Activated B cell treated with CpG ODN at 0.5 μM for 24 hours (primary cell): ENCODE results near the gene ARSA. TPM values are rescaled to one million over a fixed set of nuclear protein-coding genes. Genes with fewer than 3 reads are reported as not detected.
A peak's percentile ranks its signal among the peaks of the same experiment; 100 is the strongest.
"Not testable (repeated sequence)": the region's sequence is repeated elsewhere in the genome, so short reads cannot be mapped to it uniquely, and the experiment has no call there.

Source experiments
- ATAC-seq: fragments of 200-7000 bp; cut with Tn5 transposase; one replicate; pipeline ENCODE4 v1.10.0; 2021; ENCODE audit warnings: low read depth, mild to moderate bottlenecking, moderate library complexity
- CTCF ChIA-PET: fragments of 350-600 bp; sonication (Branson Sonifier 250); formaldehyde crosslinking; loops from one replicate; lab custom pipeline; 2021; ENCODE audit warnings: antibody characterized with exemption; lab: Charles Lee
- POLR2A ChIA-PET: fragments of 350-600 bp; sonication (Branson Sonifier 250); formaldehyde crosslinking; loops from one replicate; lab custom pipeline; 2021; ENCODE audit warnings: antibody characterized with exemption; lab: Charles Lee
- DNase-seq: peaks from one replicate; pipeline ENCODE4 v3.0.0; 2022
- H3K27ac Mint-ChIP-seq: one replicate; pipeline ENCODE4 v1.8.0; 2020; ENCODE audit warnings: mixed read lengths
- H3K27me3 Mint-ChIP-seq: one replicate; pipeline ENCODE4 v1.8.0; 2021; ENCODE audit warnings: mixed read lengths
- H3K36me3 Mint-ChIP-seq: one replicate; pipeline ENCODE4 v1.8.0; 2021; ENCODE audit warnings: low read depth, mixed read lengths
- H3K4me1 Mint-ChIP-seq: one replicate; pipeline ENCODE4 v1.8.0; 2021; ENCODE audit warnings: mixed read lengths
- H3K4me3 Mint-ChIP-seq: one replicate; pipeline ENCODE4 v1.8.0; 2020; ENCODE audit warnings: mild to moderate bottlenecking, mixed read lengths
- H3K9me3 Mint-ChIP-seq: one replicate; pipeline ENCODE4 v1.8.0; 2020; ENCODE audit warnings: mixed read lengths
- CTCF ChIP-seq: fragments of 200-600 bp; IDR thresholded peaks from one replicate; pipeline ENCODE4 v1.8.0; 2022; ENCODE audit warnings: antibody characterized with exemption, mild to moderate bottlenecking
- intact Hi-C: fragments of 100-400 bp; cut with micrococcal nuclease; formaldehyde crosslinking; loops from one replicate; pipeline ENCODE4 v1.15.1; 2024
- total RNA-seq: library from RNA; stranded (reverse); gene quantifications from 2 replicates; pipeline ENCODE4 v1.2.3, GENCODE V29; 2022

The ARSA gene
- total RNA-seq, 1 donor from 2014 or later = 50.9 TPM

GRCh38 chr22:50620593-50621355 lies 7.2 kb downstream of the ARSA start:
- Mint-ChIP-seq H3K4me1 (peaks cover 32% of the 10 kb centered on the region), H3K4me3 (peak overlapping the region; percentile 85), H3K27me3 (no peaks in the 10 kb centered on the region), H3K36me3 (peaks cover 8% of the 10 kb centered on the region), H3K9me3 (no peaks in the 10 kb centered on the region), H3K27ac (peak overlapping the region; percentile 94)
- POLR2A ChIA-PET = interaction anchor here (0.7 to 3.8 kb wide), 27 partner anchors 12 to 430 kb away, joined by 3 to 94 read pairs (median 5); partner anchors contain the start of genes ADM2, HDAC10, LMF2 and NCAPH2
- TF ChIP-seq CTCF = no peak
- peak; percentile 74 for DNase-seq
- ATAC-seq = peak; percentile 79
- intact Hi-C loops = loop anchor here (1.0 to 2.0 kb wide), 15 partner anchors 38 to 471 kb away; partner anchors contain the start of genes CHKB, DENND6B, MAPK11 and NCAPH2
- CTCF ChIA-PET = interaction anchor here (0.8 to 2.9 kb wide), 21 partner anchors 56 to 471 kb away, joined by 3 to 40 read pairs (median 6); partner anchors contain the start of genes HDAC10, LMF2, NCAPH2 and SCO2

- intact Hi-C loops, H3K4me1 Mint-ChIP-seq, ATAC-seq, H3K4me3 Mint-ChIP-seq, H3K36me3 Mint-ChIP-seq, H3K27ac Mint-ChIP-seq, H3K9me3 Mint-ChIP-seq, DNase-seq, CTCF ChIA-PET, POLR2A ChIA-PET: not testable (repeated sequence)
- peaks cover 19% of the 10 kb centered on the region for H3K27me3 Mint-ChIP-seq
Observed at GRCh38 chr22:50614296-50614695, 13.7 kb downstream of the ARSA start.

GRCh38 chr22:50613291-50613981 lies 14.5 kb downstream of the ARSA start:
- no peak for DNase-seq
- ATAC-seq = no peak
- no peak for TF ChIP-seq CTCF
- H3K36me3 Mint-ChIP-seq = no peaks in the 10 kb centered on the region
- H3K4me3 Mint-ChIP-seq = no peak overlapping the region
- ChIA-PET POLR2A (no interaction called here), CTCF (no interaction called here)
- H3K4me1 Mint-ChIP-seq = no peaks in the 10 kb centered on the region
- peaks cover 24% of the 10 kb centered on the region for H3K27me3 Mint-ChIP-seq
- intact Hi-C loops = no loop called here
- no peak overlapping the region for H3K27ac Mint-ChIP-seq
- H3K9me3 Mint-ChIP-seq = no peaks in the 10 kb centered on the region

- no peak for TF ChIP-seq CTCF
- ATAC-seq (peak; percentile 42), DNase-seq (no peak)
- Mint-ChIP-seq H3K27me3 (peaks cover 28% of the 10 kb centered on the region), H3K36me3 (no peaks in the 10 kb centered on the region), H3K4me3 (no peak overlapping the region), H3K4me1 (no peaks in the 10 kb centered on the region), H3K9me3 (no peaks in the 10 kb centered on the region), H3K27ac (no peak overlapping the region)
- ChIA-PET POLR2A (interaction anchor here (0.9 kb wide), 1 partner anchor 14 kb away, joined by 5 read pairs; no protein-coding TSS in a partner anchor), CTCF (no interaction called here)
- intact Hi-C loops = no loop called here
Observed at GRCh38 chr22:50612528-50613221, 15.3 kb downstream of the ARSA start.

- intact Hi-C loops = no loop called here
- Mint-ChIP-seq H3K36me3 (no peaks in the 10 kb centered on the region), H3K27ac (no peak overlapping the region), H3K4me3 (no peak overlapping the region), H3K4me1 (no peaks in the 10 kb centered on the region), H3K9me3 (no peaks in the 10 kb centered on the region), H3K27me3 (peaks cover 33% of the 10 kb centered on the region)
- TF ChIP-seq CTCF = no peak
- ChIA-PET CTCF (no interaction called here), POLR2A (interaction anchor here (0.9 kb wide), 1 partner anchor 13 kb away, joined by 5 read pairs; no protein-coding TSS in a partner anchor)
- DNase-seq (no peak), ATAC-seq (no peak)
Observed at GRCh38 chr22:50612168-50612527, 15.8 kb downstream of the ARSA start.
